Gastrocnemius medialis (tissue), 4 donors: ENCODE measurements around the gene CDC42BPG. TPM values are rescaled to one million over a fixed set of nuclear protein-coding genes. Genes with fewer than 3 reads are reported as not detected.

Experiments
- ATAC-seq, 2 donors: fragments of 150-250 bp; one replicate each; pipeline ENCODE4 v1.9.1; 2016
- DNase-seq, 2 donors: peaks; one replicate each; pipeline ENCODE4 v3.0.0-alpha.2; 2019
- H3K27ac ChIP-seq, 4 donors: fragments of 200-600 bp; sonication (generic); 1 replicate in 1 of 4; 2 replicates in 3 of 4; pipeline ENCODE4 v1.5.1; 2016 to 2018; ENCODE audit warnings: mild to moderate bottlenecking in 2 of 4, moderate library complexity in 1 of 4
- H3K27me3 ChIP-seq, 3 donors: fragments of 200-600 bp; sonication (generic) in 2 of 3; 1 replicate in 1 of 3; 2 replicates in 2 of 3; pipeline versions ENCODE4 v1.5.1 to v1.6.0; 2016 to 2019; ENCODE audit warnings: mild to moderate bottlenecking in 1 of 3, moderate library complexity in 1 of 3
- H3K36me3 ChIP-seq, 2 donors: fragments of 200-600 bp; sonication (generic) in 1 of 2; one replicate each; pipeline ENCODE4 v1.5.1; 2017 to 2018
- H3K4me1 ChIP-seq, 2 donors: fragments of 200-600 bp; sonication (generic) in 1 of 2; one replicate each; pipeline ENCODE4 v1.5.1; 2016 to 2017; ENCODE audit warnings: mild to moderate bottlenecking in 2 of 2
- H3K4me3 ChIP-seq, 4 donors: fragments of 200-600 bp; sonication (generic) in 3 of 4; 1 replicate in 1 of 4; 2 replicates in 3 of 4; pipeline ENCODE4 v1.5.1; 2016 to 2019; ENCODE audit warnings: mild to moderate bottlenecking in 2 of 4
- H3K9me3 ChIP-seq, 3 donors: fragments of 200-600 bp; sonication (generic) in 2 of 3; 1 replicate in 1 of 3; 2 replicates in 2 of 3; pipeline ENCODE4 v1.5.1; 2016 to 2019
- POLR2A ChIP-seq, 2 donors: fragments of 450-650 bp; IDR thresholded peaks; one replicate each; pipeline ENCODE4 v1.6.1; 2017; ENCODE audit warnings: antibody characterized with exemption in 2 of 2, mild to moderate bottlenecking in 2 of 2, moderate library complexity in 2 of 2
- in situ Hi-C, 4 donors: fragments of 200-750 bp; cut with MboI; loops; one replicate each; pipeline versions ENCODE4 v1.15.0 to v1.8.0; 2017; ENCODE audit warnings: low sequenced_read_pairs in 4 of 4
- intact Hi-C: fragments of 100-400 bp; cut with DNase I; formaldehyde crosslinking; loops from one replicate; pipeline ENCODE4 v1.15.1; 2023; ENCODE audit warnings: low total_unique reads
- total RNA-seq, 4 donors: library from RNA; depleted of rRNA; stranded (reverse); fragments of >200 nt; gene quantifications; one replicate each; pipeline versions ENCODE4 v1.1.0 to v1.2.3, GENCODE V29; 2016
- TF ChIP-seq, protein P1 (sequence below), 5 experiments: fragments of 450-650 bp in 3 of 5; fragments of 200-600 bp in 2 of 5; sonication (generic) in 2 of 5; IDR thresholded peaks in 4 of 5; conservative IDR thresholded peaks in 1 of 5; 1 replicate in 4 of 5; 2 replicates in 1 of 5; pipeline ENCODE4 v1.5.1; 2016 to 2019; ENCODE audit warnings: antibody characterized with exemption in 5 of 5, mild to moderate bottlenecking in 3 of 5, moderate library complexity in 3 of 5

CDC42BPG gene
- total RNA-seq, 4 donors from 2014 or later = 0.15 to 0.19 TPM; not detected in 2

GRCh38 chr11:64863391-64864060 lies 19.1 kb upstream of the CDC42BPG start:
- H3K27me3 ChIP-seq = no peaks in the 10 kb centered on the region
- peak overlapping the region; percentile 88 to 94 (median 93) for H3K27ac ChIP-seq
- peak overlapping the region in 3 of 4 donors; percentile 7 to 30 (median 13) for H3K4me3 ChIP-seq
- H3K9me3 ChIP-seq = no peaks in the 10 kb centered on the region
- H3K36me3 ChIP-seq = no peaks in the 10 kb centered on the region
- DNase-seq (no peak), ATAC-seq (peak in 1 of 2 donors; percentile 4)
- in situ Hi-C loops = no loop called here
- intact Hi-C loops = loop anchor here (1.0 kb wide), 1 partner anchor 15 kb away; the partner anchor contains the start of gene EHD1
- peaks cover 62 to 72% of the 10 kb centered on the region in 2 donors for H3K4me1 ChIP-seq
- TF ChIP-seq, protein P1, sequence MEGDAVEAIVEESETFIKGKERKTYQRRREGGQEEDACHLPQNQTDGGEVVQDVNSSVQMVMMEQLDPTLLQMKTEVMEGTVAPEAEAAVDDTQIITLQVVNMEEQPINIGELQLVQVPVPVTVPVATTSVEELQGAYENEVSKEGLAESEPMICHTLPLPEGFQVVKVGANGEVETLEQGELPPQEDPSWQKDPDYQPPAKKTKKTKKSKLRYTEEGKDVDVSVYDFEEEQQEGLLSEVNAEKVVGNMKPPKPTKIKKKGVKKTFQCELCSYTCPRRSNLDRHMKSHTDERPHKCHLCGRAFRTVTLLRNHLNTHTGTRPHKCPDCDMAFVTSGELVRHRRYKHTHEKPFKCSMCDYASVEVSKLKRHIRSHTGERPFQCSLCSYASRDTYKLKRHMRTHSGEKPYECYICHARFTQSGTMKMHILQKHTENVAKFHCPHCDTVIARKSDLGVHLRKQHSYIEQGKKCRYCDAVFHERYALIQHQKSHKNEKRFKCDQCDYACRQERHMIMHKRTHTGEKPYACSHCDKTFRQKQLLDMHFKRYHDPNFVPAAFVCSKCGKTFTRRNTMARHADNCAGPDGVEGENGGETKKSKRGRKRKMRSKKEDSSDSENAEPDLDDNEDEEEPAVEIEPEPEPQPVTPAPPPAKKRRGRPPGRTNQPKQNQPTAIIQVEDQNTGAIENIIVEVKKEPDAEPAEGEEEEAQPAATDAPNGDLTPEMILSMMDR (IDR thresholded peaks at IDR 0.05 in 4 of 5, conservative IDR thresholded peaks at IDR 0.05 in 1 of 5) = no peak
- TF ChIP-seq POLR2A (IDR thresholded peaks at IDR 0.05) = no peak

GRCh38 chr11:64862987-64863390 lies 18.5 kb upstream of the CDC42BPG start:
- DNase-seq (peak in 1 of 2 donors; percentile 31), ATAC-seq (no peak)
- H3K27ac ChIP-seq = peak overlapping the region; percentile 88 to 94 (median 93)
- peak overlapping the region in 1 of 4 donors; percentile 13 for H3K4me3 ChIP-seq
- in situ Hi-C loops = no loop called here
- intact Hi-C loops = no loop called here
- no peaks in the 10 kb centered on the region for H3K36me3 ChIP-seq
- H3K4me1 ChIP-seq = peaks cover 66 to 73% of the 10 kb centered on the region in 2 donors
- no peaks in the 10 kb centered on the region for H3K9me3 ChIP-seq
- TF ChIP-seq, protein P1 (IDR thresholded peaks at IDR 0.05 in 4 of 5, conservative IDR thresholded peaks at IDR 0.05 in 1 of 5) = no peak
- no peak for TF ChIP-seq POLR2A (IDR thresholded peaks at IDR 0.05)
- no peaks in the 10 kb centered on the region for H3K27me3 ChIP-seq

GRCh38 chr11:64861227-64861975 lies 16.9 kb upstream of the CDC42BPG start:
- Histone ChIP-seq H3K4me1 (peaks cover 80 to 87% of the 10 kb centered on the region in 2 donors), H3K36me3 (no peaks in the 10 kb centered on the region), H3K4me3 (no peak overlapping the region), H3K9me3 (no peaks in the 10 kb centered on the region), H3K27me3 (no peaks in the 10 kb centered on the region), H3K27ac (peak overlapping the region; percentile 88 to 94 (median 93))
- in situ Hi-C loops (no loop called here), intact Hi-C loops (no loop called here)
- DNase-seq (no peak), ATAC-seq (no peak)
- TF ChIP-seq, protein P1 (IDR thresholded peaks at IDR 0.05 in 4 of 5, conservative IDR thresholded peaks at IDR 0.05 in 1 of 5) = no peak
- no peak for TF ChIP-seq POLR2A (IDR thresholded peaks at IDR 0.05)

- Histone ChIP-seq H3K9me3 (no peaks in the 10 kb centered on the region), H3K27me3 (no peaks in the 10 kb centered on the region), H3K4me3 (no peak overlapping the region), H3K4me1 (peaks cover 83 to 87% of the 10 kb centered on the region in 2 donors), H3K27ac (peak overlapping the region; percentile 90 to 94 (median 92)), H3K36me3 (no peaks in the 10 kb centered on the region)
- intact Hi-C loops (loop anchor here (5.0 to 10.0 kb wide), 2 partner anchors 255 to 718 kb away; partner anchors contain the start of genes EHBP1L1, TM7SF2 and ZNHIT2), in situ Hi-C loops (no loop called here)
- DNase-seq = no peak
- TF ChIP-seq, protein P1 (IDR thresholded peaks at IDR 0.05 in 4 of 5, conservative IDR thresholded peaks at IDR 0.05 in 1 of 5) = no peak
- TF ChIP-seq POLR2A (IDR thresholded peaks at IDR 0.05) = no peak
- ATAC-seq = no peak
These were observed 15.3 kb upstream of the CDC42BPG start for GRCh38 chr11:64859542-64860414.
